GM19467 (cell line): ENCODE measurements around the gene XPR1.

ENCODE experiments used
- ATAC-seq: cut with Tn5 transposase; IDR thresholded peaks from one replicate; pipeline ENCODE4 v1.9.1; 2021; ENCODE audit warnings: mild to moderate bottlenecking, moderate library complexity; ENCODE audit not compliant: unreplicated experiment

XPR1 gene

DNA sequence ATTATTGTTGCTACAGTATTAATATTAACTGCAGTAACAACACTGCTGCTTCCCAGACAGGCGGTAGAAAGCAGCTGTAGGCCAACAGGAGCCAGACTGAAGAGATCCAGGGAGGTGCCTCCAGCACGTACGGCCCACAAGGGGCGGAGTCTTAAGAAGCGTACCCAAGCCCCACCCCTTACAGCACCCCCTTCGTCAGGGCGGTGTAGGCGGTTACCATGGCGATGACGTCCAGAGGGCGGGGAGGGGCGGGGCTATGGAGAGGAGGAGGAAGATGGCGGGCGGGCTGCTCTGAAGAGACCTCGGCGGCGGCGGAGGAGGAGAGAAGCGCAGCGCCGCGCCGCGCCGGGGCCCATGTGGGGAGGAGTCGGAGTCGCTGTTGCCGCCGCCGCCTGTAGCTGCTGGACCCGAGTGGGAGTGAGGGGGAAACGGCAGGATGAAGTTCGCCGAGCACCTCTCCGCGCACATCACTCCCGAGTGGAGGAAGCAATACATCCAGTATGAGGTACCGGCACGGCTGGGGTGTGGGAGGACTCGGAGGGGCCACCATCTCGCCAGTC, at the start of gene XPR1:
Gene XPR1 (plus strand): TSS at position 257 of the 560 bp plus-strand sequence. CDS start 180 bp downstream, at position 437.
- ATAC-seq: peak; percentile 97

DNA sequence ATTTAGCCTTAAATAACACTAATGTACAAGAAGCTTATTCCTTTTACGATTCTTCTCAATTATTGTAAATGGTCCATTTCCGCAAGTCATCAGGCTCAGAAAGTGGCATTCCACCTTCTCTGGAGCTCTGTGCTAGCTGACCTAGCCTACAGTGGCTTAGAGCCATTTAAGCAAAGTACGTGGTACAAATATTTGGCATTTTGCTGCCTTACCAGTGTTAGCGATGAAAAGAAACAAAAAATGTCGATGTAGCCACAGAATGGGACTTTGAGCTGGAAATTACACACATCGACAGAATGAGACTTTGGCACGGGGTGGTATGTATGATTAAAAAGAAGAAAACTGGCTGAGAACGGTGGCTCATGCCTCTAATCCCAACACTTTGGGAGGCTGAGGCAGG, 47.0 kb upstream of the XPR1 start:
- no peak for ATAC-seq

DNA sequence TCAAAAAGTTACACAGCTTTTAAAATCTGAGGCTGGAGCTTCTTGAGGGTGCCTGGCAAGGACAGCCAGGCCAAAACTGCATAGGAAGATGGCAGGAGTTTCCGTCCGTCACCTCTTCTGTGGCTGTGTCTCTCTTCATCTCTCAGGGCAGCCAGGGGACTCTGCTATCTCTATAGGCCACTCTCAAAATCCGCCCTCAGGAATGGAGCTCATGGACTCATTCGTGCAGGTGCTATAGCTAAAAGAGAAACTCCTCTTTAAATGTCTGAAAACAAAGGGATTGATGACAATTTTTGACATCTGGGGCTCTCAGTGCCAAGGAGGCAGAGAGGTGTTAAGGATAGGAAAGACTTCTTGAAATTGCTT, 45.8 kb upstream of the XPR1 start:
- no peak for ATAC-seq

DNA sequence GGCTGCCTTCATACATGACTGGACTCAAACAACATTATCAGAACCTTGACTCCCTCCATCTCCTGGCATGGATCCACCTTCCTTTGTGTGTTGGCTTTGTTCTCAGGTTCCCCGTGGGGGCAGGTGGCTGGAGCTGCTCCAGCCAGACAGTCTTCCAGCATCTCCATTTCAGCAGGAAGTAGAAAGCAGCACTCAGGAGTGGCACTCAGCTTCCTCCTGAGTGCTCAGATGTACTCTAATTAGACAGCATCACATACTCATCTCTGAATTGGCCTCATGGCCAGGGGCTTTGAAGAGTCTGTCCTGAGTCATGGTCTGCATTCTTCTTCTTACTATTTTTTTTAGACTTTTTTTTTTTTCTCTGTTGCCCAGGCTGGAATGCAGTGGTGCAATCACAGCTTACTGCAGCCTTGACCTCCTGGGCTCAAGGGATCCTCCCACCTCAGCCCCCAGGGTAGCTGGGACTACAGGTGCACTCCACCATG, 45.1 kb upstream of the XPR1 start:
- ATAC-seq: no peak

DNA sequence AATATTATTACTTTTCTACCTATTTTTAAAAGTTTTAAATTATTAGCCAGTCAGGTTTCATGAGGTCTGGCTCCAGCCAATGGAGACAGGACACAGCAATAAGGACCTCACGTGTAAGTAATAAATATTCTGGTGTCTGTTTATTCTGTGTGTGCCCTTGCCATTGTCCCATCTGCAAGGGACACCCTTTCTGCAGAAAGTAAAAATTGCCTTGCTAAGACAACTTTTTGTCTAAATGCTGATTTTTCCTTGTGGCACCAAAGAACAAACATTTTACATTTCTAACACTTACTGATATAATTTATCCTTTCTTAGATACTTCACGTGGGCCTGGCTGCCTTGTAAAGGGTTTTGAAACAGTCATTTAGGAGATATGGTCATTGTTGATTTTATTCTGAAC, 43.7 kb upstream of the XPR1 start:
- no peak for ATAC-seq

DNA sequence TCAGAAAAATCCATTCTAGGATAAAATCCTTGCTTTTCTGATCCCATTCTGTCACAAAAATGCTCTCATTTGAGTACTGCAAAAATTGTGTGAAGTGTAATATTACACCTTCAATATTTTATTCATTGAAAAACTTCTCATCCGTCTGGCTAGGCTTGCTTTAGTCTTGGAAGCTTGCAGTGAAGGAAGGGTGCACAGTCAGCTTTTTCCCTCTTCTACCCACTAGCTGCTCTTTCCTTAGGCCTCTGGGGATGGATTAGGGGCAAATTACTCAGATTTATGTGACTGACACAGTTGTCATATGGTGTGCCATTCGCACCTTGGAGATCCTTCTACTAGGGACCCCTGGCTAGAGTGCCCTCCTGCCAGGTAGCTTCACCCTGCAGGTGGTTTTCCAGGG, 40.9 kb upstream of the XPR1 start:
- ATAC-seq: no peak

DNA sequence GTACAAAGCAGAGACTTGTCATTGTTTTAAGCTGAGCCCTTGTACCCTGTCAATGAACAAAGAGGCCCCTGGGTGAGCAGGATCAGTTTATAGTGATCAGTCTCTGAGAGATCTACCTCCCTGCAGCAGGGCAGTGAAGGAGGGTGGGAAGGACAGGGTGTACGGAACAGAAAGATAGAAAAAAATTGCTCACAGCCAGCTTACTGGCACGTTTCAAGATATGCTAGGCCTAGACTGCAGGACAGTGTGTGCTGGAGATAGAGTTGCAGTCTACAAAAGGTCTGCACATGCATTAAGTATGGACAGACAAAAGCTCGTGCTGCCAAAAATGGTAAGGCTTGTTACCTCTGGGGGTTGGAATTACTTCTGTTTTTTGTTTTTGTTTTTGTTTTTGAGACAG, 38.4 kb upstream of the XPR1 start:
- no peak for ATAC-seq

DNA sequence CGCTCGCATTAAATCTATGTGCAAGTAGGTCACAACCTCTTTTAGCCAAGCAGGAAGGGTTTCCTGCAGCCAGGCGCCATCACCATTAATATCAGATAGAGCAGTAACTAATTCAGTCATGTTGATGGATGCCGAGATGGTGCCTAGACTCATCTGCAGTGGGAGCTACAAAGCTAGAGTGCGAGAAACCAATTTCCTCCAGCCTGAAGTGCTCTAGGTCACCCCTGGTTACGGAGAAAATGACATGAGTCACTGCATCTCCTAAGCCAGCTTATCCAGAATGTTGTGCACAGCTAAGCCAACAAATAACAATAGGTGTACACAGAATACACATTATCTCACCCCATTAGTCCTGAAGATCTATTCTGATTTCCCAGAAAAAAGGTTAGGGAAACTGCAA, 37.1 kb upstream of the XPR1 start:
- no peak for ATAC-seq

DNA sequence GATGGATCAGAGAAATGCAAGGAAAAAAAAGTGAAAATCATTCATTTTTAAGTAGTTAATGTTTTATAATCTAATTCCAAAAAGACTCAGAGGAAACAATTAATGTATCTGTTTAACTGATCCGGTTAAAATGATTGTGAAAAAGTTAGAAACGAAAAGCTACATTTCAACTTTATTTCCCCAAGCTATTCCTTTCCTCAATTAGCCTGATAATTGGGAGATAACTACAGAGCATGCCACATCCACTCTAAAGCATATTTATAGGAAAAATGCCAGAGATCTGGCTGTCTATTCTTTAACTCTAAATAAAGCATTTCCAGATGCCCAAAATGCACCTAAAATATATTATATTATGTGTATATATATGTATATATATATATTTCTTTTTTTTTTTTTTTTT, 35.9 kb upstream of the XPR1 start:
- no peak for ATAC-seq

DNA sequence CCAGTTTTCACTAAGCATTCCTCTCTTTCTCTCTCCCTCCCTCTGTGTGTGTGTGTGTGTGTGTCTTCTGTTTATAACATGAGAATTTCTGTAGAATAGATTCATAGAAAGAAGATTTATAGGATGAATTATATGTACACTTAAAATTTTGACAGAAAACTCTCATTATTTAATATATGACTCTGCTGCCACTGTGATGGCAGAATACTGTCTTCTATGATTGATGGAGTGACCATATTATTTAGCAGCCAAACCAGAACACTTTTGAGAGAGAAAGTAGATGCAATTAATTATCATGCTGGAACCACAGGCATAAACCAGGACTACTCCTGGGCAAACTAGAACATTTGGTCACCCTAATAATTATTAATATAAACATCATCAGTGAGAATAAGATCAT, 34.3 kb upstream of the XPR1 start:
- no peak for ATAC-seq

DNA sequence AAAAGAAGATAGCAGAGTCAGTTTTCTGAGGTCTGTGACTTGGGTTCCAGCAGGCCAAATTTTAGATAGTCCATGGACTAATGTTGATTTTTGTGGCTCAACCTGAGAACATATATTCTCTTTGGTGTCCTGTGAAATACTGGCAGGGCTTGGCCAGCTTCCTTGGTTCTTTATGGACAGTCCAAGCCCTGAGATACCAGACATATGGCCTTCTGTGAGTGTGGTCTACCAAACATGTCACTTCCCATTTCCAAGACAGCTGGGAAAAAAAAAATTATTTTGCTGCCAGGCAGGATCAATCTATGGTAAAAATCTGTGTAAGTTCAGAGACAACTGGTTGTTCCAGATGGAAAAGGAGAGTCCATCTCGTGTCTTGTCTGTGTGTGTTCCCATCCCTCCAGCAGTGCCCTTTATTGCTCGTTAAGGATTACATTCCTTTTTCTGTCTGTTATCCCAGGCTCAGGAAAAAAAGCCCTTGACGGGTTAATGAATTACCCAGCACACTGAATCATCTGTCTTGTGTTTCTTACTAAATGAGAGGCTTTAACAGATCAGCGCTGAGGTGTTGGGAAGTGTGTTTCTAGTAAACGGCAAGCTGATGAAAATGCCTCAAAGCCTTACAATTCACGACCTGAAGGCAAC, 33.4 kb upstream of the XPR1 start:
- no peak for ATAC-seq

DNA sequence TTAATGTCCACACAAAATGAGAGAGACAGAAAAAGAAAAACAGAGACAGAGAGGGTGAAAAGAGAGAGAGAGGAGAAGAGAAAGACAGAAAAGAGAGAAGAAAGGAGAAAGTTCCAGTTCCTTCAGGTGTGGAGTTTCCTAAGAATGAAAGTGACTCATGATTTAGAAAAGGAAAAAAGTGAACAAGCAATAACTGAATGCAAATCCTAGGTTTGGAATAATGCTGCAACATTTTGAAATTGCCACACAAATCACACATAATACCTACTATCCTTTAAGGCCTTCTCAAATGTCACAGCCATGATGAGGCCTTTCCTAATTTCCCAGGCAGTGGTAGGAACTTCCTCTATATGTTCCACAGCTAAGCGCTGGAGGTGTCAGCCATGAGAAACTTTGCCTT, 31.5 kb upstream of the XPR1 start:
- no peak for ATAC-seq

DNA sequence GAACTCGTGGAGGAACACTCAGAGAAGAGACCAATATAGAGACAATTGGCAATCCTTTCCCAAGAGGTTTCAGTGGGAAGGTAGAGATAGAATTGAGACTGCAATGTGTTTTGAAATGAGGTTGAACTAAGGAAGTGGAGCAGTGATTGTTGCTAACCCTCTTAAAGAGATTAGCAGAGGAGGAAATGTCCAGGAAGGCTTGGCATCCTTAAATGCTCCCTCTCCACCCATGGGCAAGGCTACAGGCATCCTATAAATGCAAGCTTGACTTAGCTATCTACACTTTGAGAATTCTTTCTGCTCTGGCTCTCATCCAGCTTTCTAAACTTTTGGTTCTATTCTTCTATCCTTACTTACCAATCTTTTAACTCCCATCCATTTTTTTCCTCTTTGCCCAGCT, 30.3 kb upstream of the XPR1 start:
- ATAC-seq: no peak

DNA sequence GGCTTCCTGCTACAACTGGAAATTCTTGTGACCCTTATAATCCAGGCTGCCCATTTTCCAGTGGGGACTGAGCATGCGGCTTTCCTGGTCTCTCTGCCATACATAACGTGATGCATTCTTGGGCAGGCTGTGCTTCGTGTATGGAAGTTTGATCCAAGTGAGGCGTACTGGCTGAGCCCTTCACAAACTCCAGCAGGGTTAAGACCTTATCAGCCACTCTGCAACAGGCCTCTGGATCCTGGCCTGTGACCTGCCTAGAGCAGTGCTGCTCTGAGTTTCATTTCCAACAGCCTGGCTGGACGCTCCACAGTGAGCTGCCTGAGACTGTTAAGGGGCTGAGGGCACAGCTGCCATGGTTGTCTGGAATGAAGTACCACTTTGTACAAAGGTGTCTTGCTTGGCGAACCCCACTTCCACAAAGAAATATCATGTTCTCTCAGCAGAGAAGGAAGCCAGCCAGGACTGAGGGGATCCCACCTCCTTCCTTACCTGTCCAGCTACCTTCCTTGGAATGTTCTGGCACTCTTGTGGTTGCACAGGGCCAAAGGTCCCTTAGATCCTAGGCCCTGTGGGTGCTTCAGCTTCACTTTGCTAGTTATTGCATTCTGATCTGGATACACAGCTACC, 28.5 kb upstream of the XPR1 start:
- ATAC-seq: no peak

DNA sequence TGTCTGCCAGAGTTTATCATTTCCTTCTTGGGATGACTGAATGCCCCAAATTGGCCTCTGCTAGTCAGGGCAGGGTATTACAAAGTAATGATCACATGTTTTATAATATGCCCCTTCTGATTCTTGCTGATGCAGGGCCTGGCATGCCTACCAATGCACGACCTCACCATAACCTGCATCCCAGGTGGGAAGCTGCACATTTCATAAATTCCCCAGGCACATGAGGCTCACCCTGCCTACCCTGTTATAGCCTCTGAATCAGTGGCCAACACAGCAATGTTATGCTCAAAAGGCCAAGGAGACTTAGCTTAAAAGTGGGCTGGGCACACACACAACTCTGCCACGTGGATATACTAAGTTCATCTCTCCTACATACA, 28.0 kb upstream of the XPR1 start:
- ATAC-seq: no peak

DNA sequence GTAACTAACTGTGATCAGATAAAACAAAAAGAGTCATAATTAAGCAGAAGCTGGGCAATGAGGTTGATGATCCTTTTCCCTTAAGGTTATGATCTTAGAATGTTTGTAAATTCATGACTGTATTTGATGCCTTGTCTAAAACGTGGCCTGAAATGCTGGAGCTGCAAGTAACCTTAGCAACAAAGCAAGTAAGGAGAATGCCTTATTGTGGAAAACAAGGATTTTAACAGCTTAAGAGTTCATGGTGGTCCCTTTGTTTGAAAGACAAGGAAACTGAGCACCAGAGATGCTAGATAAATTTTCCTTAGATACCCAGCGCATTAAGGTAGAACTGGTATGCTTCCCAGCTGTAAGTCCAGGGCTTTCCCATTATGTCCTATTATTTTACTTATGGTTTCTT, 25.7 kb upstream of the XPR1 start:
- ATAC-seq: no peak

DNA sequence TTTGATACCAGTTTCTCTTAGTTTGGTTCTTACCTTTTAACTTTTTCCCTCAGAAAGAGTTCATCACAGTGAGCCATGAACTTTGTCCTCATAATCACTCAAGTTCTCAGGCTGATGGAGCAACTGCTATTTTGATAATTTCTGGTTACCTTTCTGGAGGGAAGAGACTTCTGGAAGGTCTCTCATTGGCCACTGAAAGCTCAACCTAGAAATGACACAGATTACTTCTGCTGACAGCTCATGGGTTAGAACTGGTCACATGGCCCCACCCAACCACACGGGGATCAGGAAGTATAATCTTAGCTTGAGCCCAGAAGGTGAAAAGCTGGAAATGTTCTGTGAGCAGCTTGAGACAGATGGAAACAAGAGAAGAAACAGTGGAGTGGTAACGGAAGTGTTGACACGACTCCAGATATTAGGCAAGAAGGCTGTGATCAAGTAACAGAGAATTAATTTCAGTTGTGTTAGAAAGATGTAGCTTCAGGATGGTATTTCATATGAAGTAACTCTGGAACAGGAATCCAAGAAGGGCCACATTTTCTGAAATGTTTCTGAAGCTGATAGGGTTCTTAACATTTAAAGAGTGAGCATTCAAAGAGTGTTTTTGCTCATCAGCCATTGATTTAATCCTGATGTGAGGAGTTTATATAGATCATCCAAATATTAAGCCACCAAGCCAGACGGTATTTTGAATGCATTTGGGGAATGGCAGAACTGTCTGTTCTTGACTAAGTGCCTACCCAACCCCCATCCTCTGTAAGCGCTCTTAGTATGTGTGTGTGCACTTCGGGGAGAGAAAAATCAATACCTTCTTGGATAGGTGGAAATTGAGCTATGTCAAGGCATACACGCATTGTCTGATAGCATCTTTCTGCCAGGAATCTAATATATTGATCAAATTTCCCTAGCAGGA, 21.9 kb upstream of the XPR1 start:
- no peak for ATAC-seq

DNA sequence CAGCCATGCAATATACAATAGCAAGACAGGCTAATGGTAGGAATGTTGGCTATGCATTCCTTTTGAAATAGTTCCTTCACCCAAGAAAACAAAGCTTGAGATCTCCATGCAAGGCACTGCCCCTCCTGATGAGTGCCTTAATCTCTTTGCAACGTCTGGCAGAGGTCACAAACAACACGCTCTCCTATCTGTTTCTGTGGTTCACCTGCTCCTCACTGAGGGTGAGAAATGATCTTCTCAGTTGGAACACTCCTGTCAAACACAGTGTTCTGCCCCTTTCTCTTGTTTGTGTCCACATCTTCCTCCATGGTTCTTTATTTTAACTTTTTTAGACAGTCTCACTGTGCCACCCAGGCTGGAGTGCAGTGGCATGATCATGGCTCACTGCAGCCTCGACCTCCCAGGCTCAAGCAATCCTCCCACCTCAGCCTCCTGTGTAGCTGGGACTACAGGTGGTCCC, 21.2 kb upstream of the XPR1 start:
- ATAC-seq: no peak

DNA sequence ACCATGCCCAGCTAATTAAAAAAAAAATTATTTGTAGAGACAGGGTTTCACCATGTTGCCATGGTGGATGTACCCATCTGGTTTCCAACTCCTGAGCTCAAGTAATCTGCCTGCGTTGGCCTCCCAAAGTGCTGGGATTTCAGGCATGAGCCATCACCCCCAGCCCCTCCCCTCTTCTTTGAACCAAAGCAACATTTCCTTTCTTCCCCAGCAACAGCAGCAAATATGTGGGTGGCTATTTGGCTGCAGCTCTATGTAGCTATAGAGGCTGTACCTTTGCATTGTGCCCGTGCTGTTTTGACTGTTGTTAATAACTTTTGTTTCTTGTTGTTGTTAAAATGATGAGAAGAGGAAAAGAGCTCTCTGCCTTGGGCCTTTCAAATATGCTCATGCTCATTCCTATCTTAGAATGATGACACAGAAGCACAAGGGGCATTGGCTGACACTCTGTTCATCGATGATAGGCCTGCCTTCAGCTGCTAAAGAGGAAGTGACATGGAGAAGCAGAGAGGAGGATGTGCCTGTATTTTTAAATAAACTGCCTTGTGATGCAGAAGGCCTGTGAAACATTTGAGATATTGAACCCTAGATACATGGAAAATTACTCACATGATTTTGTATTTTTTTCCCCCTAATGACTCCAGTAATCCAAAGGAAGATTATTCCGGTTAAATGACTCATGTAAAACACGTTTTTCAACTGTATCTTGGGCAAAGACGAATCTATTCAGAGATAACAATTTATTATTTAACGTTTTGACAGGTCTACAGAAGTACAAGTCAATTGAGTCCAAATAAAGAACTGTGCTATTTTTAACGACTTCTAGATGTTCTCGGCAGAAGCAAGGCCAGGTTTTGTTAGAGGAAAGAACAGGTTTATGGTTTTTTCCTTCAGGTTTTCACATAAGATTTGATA, 20.5 kb upstream of the XPR1 start:
- no peak for ATAC-seq

DNA sequence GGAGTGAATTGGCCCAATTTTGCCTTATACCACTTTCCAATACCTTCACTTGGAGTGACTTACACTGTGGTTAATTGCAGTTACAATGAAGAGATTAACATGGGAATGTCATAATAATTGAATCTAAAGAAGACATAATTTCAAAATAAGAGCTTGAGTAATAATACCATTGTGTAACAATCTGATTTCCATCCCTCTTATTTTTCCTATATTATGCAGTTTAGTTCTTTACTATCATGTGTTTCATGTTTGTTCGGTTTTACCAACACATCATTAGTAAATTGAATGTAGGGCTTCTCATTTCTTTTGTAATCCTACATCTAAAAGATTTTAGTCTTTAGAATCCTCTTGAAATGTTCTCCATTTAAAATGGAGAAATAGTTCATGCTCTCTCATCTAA, 19.2 kb upstream of the XPR1 start:
- ATAC-seq: no peak

DNA sequence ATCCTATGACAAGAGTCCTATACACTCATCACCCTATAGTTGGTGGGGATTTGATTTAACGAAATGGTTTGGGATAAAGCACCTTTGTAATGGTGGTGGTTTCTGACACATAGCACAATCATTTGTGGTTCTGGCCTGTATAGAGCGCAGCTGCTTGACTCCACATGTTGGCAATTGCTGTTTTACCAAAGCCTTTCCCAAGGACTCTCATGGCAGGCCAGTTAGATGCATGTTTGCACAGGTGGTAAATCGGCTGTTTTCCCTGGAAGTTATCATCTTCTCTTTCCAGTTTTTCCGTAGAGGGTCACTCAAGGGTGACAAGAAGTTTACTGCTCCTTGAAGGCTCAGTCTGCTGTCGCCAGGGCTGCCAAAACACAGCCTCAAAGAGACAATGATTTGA, 17.1 kb upstream of the XPR1 start:
- ATAC-seq: no peak
